Measurements from ENCODE around the gene BPIFB6. TPM values are rescaled to one million over a fixed set of nuclear protein-coding genes. Genes with fewer than 3 reads are reported as not detected.

BPIFB6 gene
- total and polyA plus RNA-seq, 2 of the 4 experiments (the other 2 are of a cell fraction), result not detected

DNA sequence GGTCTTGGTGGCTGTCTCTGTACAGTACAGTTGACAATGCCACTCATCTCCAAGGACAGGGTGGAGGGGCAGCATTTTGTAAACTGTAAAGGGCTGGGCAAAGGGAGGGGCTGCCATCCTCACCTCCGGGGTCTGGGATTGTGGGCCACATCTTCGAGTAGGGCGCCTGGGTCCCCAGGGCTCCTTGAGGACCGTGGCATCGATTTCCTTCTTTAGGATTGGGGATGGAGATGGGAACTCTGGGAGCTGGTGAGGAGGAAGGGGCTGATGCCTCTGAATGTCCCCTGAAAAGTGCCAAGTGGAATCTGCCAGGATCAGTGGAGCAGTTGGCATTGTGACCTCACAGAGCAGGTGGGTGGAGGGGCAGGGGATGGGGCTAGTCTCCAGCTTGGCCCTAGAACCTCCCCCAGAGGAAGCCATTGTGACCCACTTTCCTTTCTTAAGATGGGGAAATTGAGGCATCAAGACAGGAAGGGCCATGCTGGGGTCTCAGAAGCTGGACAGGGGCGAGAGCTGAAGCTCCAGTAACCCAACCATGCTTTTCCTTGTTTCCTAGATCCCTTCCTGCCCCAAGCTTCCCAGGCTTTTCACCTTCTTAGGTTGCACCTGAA, 27.2 kb upstream of the BPIFB6 start, which contains the start of gene SUN5:
TSS of gene SUN5 (minus strand) at position 293 of the 611 bp plus-strand sequence. CDS start at position 200, 93 bp downstream.
- ATAC-seq (ENCODE audit: low read depth), result no peak
- no TSS peak for BruUV-seq (replicated peaks)
- no peaks in the 10 kb centered on the region; the same call in 1 of the 2 replicates for H4K20me1 ChIP-seq (ENCODE audit: insufficient read depth, low read length)
- no peak within 1 kb of the TSS for H3K18ac ChIP-seq (ENCODE audit: low read depth, low read length)
- no peak within 1 kb of the TSS for H2AFZ ChIP-seq (replicated peaks; ENCODE audit: low read length, poor library complexity)
- H3K9me3 ChIP-seq (ENCODE audit: control insufficient read depth, insufficient read depth, low read length), result no peaks in the 10 kb centered on the region
- dilution Hi-C loops (cut with HindIII; ENCODE audit: low sequenced_read_pairs, unreplicated experiment), result no loop called here
- H4K5ac ChIP-seq (ENCODE audit: low read depth, low read length), result no peak within 1 kb of the TSS
- DNase-seq, result no peak
- no peak within 1 kb of the TSS for H4K8ac ChIP-seq (ENCODE audit: low read depth in 2 of 2, low read length in 2 of 2)
- no peak within 1 kb of the TSS for H3K14ac ChIP-seq (replicated peaks; ENCODE audit: low read depth, low read length)
- H3K9ac ChIP-seq (ENCODE audit: low read depth, low read length), result no peak within 1 kb of the TSS
- ChIA-PET POLR2A (ENCODE audit: unreplicated experiment) (no interaction called here), CTCF (no interaction called here)
- no peaks in the 10 kb centered on the region for H3K4me1 ChIP-seq (ENCODE audit: control insufficient read depth, insufficient read depth, low read length)
- TF ChIP-seq SMC3 (IDR thresholded peaks at IDR 0.05; ENCODE audit: low read depth, low read length) (no peak), BHLHE40 (IDR thresholded peaks at IDR 0.05; ENCODE audit: low read depth, low read length) (no peak), NFE2L2 (IDR thresholded peaks at IDR 0.05; ENCODE audit: low read depth, low read length) (no peak), CTCF (conservative IDR thresholded peaks at IDR 0.05; ENCODE audit: low read depth, low read length) (no peak), FOS (IDR thresholded peaks at IDR 0.05; ENCODE audit: low read depth, low read length) (no peak)
- H2BK20ac ChIP-seq (ENCODE audit: low read depth, low read length), result no peak within 1 kb of the TSS
- H3K9me1 ChIP-seq (ENCODE audit: insufficient read depth, low read length), result no peaks in the 10 kb centered on the region
- intact Hi-C loops (cut with micrococcal nuclease), result no loop called here
- no peak within 1 kb of the TSS for H2BK5ac ChIP-seq (ENCODE audit: low read depth, low read length, poor library complexity, severe bottlenecking)
- H2AK5ac ChIP-seq (ENCODE audit: low read depth, low read length), result no peak within 1 kb of the TSS
- no peak within 1 kb of the TSS for H2BK15ac ChIP-seq (ENCODE audit: low read depth, low read length)
- H3K23ac ChIP-seq (ENCODE audit: low read depth, low read length), result no peak within 1 kb of the TSS
- no peak within 1 kb of the TSS for H3K4me2 ChIP-seq (ENCODE audit: low read depth, low read length)
- H3K56ac ChIP-seq (ENCODE audit: extremely low read depth, insufficient read depth, low read length), result no peak within 1 kb of the TSS
- no peak within 1 kb of the TSS for H3K4me3 ChIP-seq (ENCODE audit: insufficient read depth, low read depth, low read length)
- H2BK120ac ChIP-seq (ENCODE audit: low read depth, low read length), result no peak within 1 kb of the TSS
- H2AK9ac ChIP-seq (replicated peaks; ENCODE audit: low read depth, low read length, poor library complexity), result no peak within 1 kb of the TSS
- in situ Hi-C loops (cut with MboI; ENCODE audit: low sequenced_read_pairs), result no loop called here
- no peak within 1 kb of the TSS for H3K4ac ChIP-seq (ENCODE audit: low read depth, low read length)
- no CpG with 5 or more reads among the region's 6 CpGs for WGBS, 2 experiments (ENCODE audit: extremely low coverage in 2 of 2, insufficient read length in 1 of 2)
- H3K27ac ChIP-seq (ENCODE audit: insufficient read depth, low read length), result no peak within 1 kb of the TSS
- H3K36me3 ChIP-seq (ENCODE audit: control insufficient read depth, insufficient read depth, low read length), result no peaks in the 10 kb centered on the region
- no peak within 1 kb of the TSS for H4K91ac ChIP-seq (ENCODE audit: insufficient read depth, low read depth, low read length)
- no peaks in the 10 kb centered on the region for H3K79me1 ChIP-seq (ENCODE audit: low read depth in 1 of 2, low read length in 2 of 2)
- H3K27me3 ChIP-seq (ENCODE audit: control insufficient read depth, insufficient read depth, low read length), result peaks cover 3% of the 10 kb centered on the region

Data from IMR-90 (cell line).